Measurements from ENCODE around the gene WNK2.

WNK2 gene

GRCh38 chr9:93301291-93301811 lies 117.4 kb downstream of the WNK2 start:
- Histone ChIP-seq H3K9ac (ENCODE audit: low read depth in 1 of 2, low read length in 2 of 2) (no peak overlapping the region), H3K27ac (ENCODE audit: low read depth, low read length) (no peak overlapping the region), H3K9me3 (ENCODE audit: control insufficient read depth in 1 of 2, low read length in 2 of 2) (no peaks in the 10 kb centered on the region), H3K36me3 (ENCODE audit: control insufficient read depth in 1 of 2, insufficient read depth in 2 of 2, low read length in 2 of 2) (peaks cover 2 to 4% of the 10 kb centered on the region in 2 donors), H3K4me1 (ENCODE audit: control insufficient read depth in 1 of 2, insufficient read depth in 2 of 2, low read length in 2 of 2) (peaks cover 45 to 49% of the 10 kb centered on the region in 2 donors), H3K4me3 (ENCODE audit: low read depth in 1 of 2, low read length in 2 of 2) (no peak overlapping the region), H3K27me3 (ENCODE audit: control insufficient read depth in 1 of 2, insufficient read depth in 2 of 2, low read length in 2 of 2) (no peaks in the 10 kb centered on the region)

DNA sequence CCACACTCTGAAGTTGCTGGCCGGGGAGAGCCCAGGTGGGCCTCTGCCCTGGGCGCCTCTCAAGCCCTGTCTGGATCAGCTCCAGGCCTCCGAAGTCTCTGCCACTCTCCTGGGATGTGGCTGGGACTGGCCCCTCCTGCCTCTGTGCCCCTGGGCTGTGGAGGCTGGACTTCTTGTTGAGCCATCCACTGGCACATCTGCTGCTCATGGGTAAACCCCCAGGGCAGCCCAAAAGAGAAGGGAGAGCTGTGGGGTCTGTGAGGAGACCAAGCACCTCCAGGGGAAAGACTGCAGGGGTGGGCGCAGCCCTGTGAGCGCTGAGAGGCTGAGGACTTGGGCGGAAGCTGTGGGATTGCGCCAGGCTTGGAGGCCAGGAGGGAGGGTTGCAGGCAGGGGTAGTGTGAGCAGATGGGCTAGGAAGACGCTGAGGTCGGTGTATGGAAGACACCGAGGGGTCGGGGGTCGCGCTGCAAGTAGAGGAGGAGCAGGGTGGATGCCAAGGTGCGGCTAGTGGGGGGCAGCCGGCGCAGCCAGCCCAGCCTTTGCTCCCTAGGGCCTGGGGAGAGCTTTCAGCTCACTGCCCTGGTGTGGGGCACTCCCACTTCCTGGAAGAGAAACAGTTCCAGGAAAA lies 118.1 kb downstream of the WNK2 start:
- Histone ChIP-seq H3K27ac (ENCODE audit: low read depth, low read length) (no peak overlapping the region), H3K27me3 (ENCODE audit: control insufficient read depth in 1 of 2, insufficient read depth in 2 of 2, low read length in 2 of 2) (no peaks in the 10 kb centered on the region), H3K4me3 (ENCODE audit: low read depth in 1 of 2, low read length in 2 of 2) (no peak overlapping the region), H3K9me3 (ENCODE audit: control insufficient read depth in 1 of 2, low read length in 2 of 2) (no peaks in the 10 kb centered on the region), H3K9ac (ENCODE audit: low read depth in 1 of 2, low read length in 2 of 2) (no peak overlapping the region), H3K36me3 (ENCODE audit: control insufficient read depth in 1 of 2, insufficient read depth in 2 of 2, low read length in 2 of 2) (peaks cover 2 to 4% of the 10 kb centered on the region in 2 donors), H3K4me1 (ENCODE audit: control insufficient read depth in 1 of 2, insufficient read depth in 2 of 2, low read length in 2 of 2) (peaks cover 45 to 49% of the 10 kb centered on the region in 2 donors)

DNA sequence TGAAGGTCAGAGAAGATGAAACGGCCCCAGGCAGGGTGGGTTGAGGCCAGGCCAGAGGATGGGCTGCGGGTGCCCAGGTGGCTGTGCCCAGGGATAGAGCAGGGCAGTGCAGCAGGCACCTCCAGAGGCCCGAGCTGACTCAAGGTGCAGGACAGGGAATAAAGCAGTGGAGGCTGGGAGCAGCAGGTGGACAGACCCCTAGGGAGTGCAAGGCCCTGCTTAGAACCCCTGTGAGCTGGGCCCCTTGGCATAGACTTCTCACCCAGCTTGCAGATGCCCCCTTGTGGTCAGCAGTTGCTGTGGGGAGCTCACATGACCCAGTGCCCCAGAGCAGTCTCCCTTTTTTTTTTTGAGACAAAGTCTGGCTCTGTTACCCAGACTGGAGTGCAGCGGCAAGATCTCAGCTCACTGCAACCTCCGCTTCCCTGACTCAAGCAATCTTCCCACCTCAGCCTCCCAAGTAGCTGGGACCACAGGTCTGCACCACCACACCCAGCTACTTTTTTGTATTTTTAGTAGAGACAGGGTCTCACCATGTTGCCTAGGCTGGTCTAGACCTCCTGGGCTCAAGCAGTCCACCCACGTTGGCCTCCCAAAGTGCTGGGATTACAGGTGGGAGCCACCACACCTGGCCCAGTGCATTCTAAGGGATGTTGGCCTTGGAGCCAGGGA lies 118.8 kb downstream of the WNK2 start:
- Histone ChIP-seq H3K9ac (ENCODE audit: low read depth in 1 of 2, low read length in 2 of 2) (no peak overlapping the region), H3K27ac (ENCODE audit: low read depth, low read length) (no peak overlapping the region), H3K4me1 (ENCODE audit: control insufficient read depth in 1 of 2, insufficient read depth in 2 of 2, low read length in 2 of 2) (peaks cover 45% of the 10 kb centered on the region in 2 donors), H3K36me3 (ENCODE audit: control insufficient read depth in 1 of 2, insufficient read depth in 2 of 2, low read length in 2 of 2) (peaks cover 4 to 7% of the 10 kb centered on the region in 2 donors), H3K4me3 (ENCODE audit: low read depth in 1 of 2, low read length in 2 of 2) (no peak overlapping the region), H3K27me3 (ENCODE audit: control insufficient read depth in 1 of 2, insufficient read depth in 2 of 2, low read length in 2 of 2) (no peaks in the 10 kb centered on the region), H3K9me3 (ENCODE audit: control insufficient read depth in 1 of 2, low read length in 2 of 2) (no peaks in the 10 kb centered on the region)

GRCh38 chr9:93303258-93303771 lies 119.4 kb downstream of the WNK2 start:
- Histone ChIP-seq H3K9me3 (ENCODE audit: control insufficient read depth in 1 of 2, low read length in 2 of 2) (no peaks in the 10 kb centered on the region), H3K27ac (ENCODE audit: low read depth, low read length) (no peak overlapping the region), H3K4me1 (ENCODE audit: control insufficient read depth in 1 of 2, insufficient read depth in 2 of 2, low read length in 2 of 2) (peaks cover 39% of the 10 kb centered on the region in 2 donors), H3K4me3 (ENCODE audit: low read depth in 1 of 2, low read length in 2 of 2) (no peak overlapping the region), H3K36me3 (ENCODE audit: control insufficient read depth in 1 of 2, insufficient read depth in 2 of 2, low read length in 2 of 2) (peaks cover 7% of the 10 kb centered on the region in 2 donors), H3K9ac (ENCODE audit: low read depth in 1 of 2, low read length in 2 of 2) (no peak overlapping the region), H3K27me3 (ENCODE audit: control insufficient read depth in 1 of 2, insufficient read depth in 2 of 2, low read length in 2 of 2) (no peaks in the 10 kb centered on the region)

DNA sequence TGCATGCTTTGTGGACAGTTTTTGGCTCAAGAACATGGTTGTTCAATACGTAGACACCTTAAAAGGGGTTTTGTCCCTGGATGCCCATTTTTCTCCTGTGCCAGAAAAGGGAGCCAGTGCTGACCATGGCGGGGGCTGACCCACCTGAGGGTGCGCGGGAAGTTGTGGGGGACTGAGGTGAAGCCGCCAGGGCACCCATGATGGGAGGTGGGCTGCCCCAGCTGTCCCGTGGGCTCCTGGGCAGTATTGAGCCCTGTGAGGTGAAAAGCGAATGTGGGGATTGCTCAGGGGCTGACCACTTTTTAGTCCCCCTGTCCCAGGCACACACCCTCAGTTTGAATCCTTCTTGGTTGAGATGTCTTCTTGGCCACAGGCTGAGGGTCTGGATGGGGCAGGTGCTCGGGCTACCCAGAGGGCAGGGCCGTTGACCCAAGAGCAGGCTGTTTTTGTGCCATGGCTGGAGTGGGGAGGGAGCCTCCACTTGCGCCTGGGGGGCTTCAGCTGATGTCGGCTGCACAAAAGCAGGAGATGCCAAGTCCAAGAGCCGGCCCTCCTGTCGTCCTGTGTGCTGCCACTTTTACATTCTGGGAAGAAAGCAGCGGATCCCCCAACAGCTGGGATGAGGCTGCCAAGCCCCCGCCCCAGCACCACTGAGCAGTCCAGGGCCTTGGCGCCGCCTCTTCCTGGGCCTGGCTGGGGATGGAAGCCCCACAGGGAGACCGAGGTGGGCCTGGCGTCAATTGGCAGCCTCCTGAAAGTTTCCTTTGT lies 120.1 kb downstream of the WNK2 start:
- Histone ChIP-seq H3K4me3 (ENCODE audit: low read depth in 1 of 2, low read length in 2 of 2) (no peak overlapping the region), H3K9ac (ENCODE audit: low read depth in 1 of 2, low read length in 2 of 2) (no peak overlapping the region), H3K27me3 (ENCODE audit: control insufficient read depth in 1 of 2, insufficient read depth in 2 of 2, low read length in 2 of 2) (no peaks in the 10 kb centered on the region), H3K9me3 (ENCODE audit: control insufficient read depth in 1 of 2, low read length in 2 of 2) (no peaks in the 10 kb centered on the region), H3K27ac (ENCODE audit: low read depth, low read length) (no peak overlapping the region), H3K36me3 (ENCODE audit: control insufficient read depth in 1 of 2, insufficient read depth in 2 of 2, low read length in 2 of 2) (peaks cover 7 to 11% of the 10 kb centered on the region in 2 donors), H3K4me1 (ENCODE audit: control insufficient read depth in 1 of 2, insufficient read depth in 2 of 2, low read length in 2 of 2) (peaks cover 32 to 33% of the 10 kb centered on the region in 2 donors)

GRCh38 chr9:93304574-93305496 lies 120.9 kb downstream of the WNK2 start:
- Histone ChIP-seq H3K9me3 (ENCODE audit: control insufficient read depth in 1 of 2, low read length in 2 of 2) (no peaks in the 10 kb centered on the region), H3K4me1 (ENCODE audit: control insufficient read depth in 1 of 2, insufficient read depth in 2 of 2, low read length in 2 of 2) (peaks cover 26% of the 10 kb centered on the region in 2 donors), H3K36me3 (ENCODE audit: control insufficient read depth in 1 of 2, insufficient read depth in 2 of 2, low read length in 2 of 2) (peaks cover 7 to 12% of the 10 kb centered on the region in 2 donors), H3K4me3 (ENCODE audit: low read depth in 1 of 2, low read length in 2 of 2) (no peak overlapping the region), H3K27me3 (ENCODE audit: control insufficient read depth in 1 of 2, insufficient read depth in 2 of 2, low read length in 2 of 2) (no peaks in the 10 kb centered on the region), H3K27ac (ENCODE audit: low read depth, low read length) (no peak overlapping the region), H3K9ac (ENCODE audit: low read depth in 1 of 2, low read length in 2 of 2) (no peak overlapping the region)

DNA sequence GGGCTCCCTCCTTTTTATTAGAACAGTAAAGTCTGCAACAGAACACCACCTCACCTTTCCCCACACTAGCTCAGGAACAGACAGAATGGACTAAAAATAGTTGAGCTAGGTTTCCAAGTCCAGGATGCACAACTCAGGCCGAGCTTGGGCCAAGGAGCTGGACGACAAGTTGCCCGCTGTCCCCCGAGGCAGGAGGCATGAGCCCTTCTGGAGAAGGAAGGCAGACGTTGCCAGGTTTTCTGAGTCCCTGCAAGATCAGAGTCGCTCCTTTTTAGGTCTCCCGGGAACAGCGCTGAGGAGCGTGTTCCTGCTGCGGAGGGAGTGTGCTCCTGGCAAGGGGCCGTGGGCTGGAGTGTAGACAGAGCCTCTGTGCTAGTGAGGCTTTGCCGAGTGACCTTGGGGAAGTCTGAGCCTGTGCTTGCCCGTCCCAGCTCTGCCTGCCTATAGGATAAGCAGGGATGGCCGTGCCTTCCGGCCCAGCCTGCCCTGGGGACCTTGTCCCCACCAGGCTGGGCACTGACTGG lies 121.6 kb downstream of the WNK2 start:
- H3K9me3 ChIP-seq (ENCODE audit: control insufficient read depth in 1 of 2, low read length in 2 of 2), result no peaks in the 10 kb centered on the region
- H3K27me3 ChIP-seq (ENCODE audit: control insufficient read depth in 1 of 2, insufficient read depth in 2 of 2, low read length in 2 of 2), result no peaks in the 10 kb centered on the region
- no peak overlapping the region for H3K9ac ChIP-seq (ENCODE audit: low read depth in 1 of 2, low read length in 2 of 2)
- peaks cover 7 to 12% of the 10 kb centered on the region in 2 donors for H3K36me3 ChIP-seq (ENCODE audit: control insufficient read depth in 1 of 2, insufficient read depth in 2 of 2, low read length in 2 of 2)
- no peak overlapping the region for H3K27ac ChIP-seq (ENCODE audit: low read depth, low read length)
- H3K4me3 ChIP-seq (ENCODE audit: low read depth in 1 of 2, low read length in 2 of 2), result no peak overlapping the region
- H3K4me1 ChIP-seq (ENCODE audit: control insufficient read depth in 1 of 2, insufficient read depth in 2 of 2, low read length in 2 of 2), result peaks cover 19% of the 10 kb centered on the region in 2 donors

- H3K27me3 ChIP-seq (ENCODE audit: control insufficient read depth in 1 of 2, insufficient read depth in 2 of 2, low read length in 2 of 2), result no peaks in the 10 kb centered on the region
- H3K27ac ChIP-seq (ENCODE audit: low read depth, low read length), result no peak overlapping the region
- H3K9ac ChIP-seq (ENCODE audit: low read depth in 1 of 2, low read length in 2 of 2), result no peak overlapping the region
- H3K36me3 ChIP-seq (ENCODE audit: control insufficient read depth in 1 of 2, insufficient read depth in 2 of 2, low read length in 2 of 2), result peaks cover 7 to 12% of the 10 kb centered on the region in 2 donors
- no peak overlapping the region for H3K4me3 ChIP-seq (ENCODE audit: low read depth in 1 of 2, low read length in 2 of 2)
- peaks cover 14 to 15% of the 10 kb centered on the region in 2 donors for H3K4me1 ChIP-seq (ENCODE audit: control insufficient read depth in 1 of 2, insufficient read depth in 2 of 2, low read length in 2 of 2)
- no peaks in the 10 kb centered on the region for H3K9me3 ChIP-seq (ENCODE audit: control insufficient read depth in 1 of 2, low read length in 2 of 2)
These were observed 122.1 kb downstream of the WNK2 start for GRCh38 chr9:93306081-93306480.

DNA sequence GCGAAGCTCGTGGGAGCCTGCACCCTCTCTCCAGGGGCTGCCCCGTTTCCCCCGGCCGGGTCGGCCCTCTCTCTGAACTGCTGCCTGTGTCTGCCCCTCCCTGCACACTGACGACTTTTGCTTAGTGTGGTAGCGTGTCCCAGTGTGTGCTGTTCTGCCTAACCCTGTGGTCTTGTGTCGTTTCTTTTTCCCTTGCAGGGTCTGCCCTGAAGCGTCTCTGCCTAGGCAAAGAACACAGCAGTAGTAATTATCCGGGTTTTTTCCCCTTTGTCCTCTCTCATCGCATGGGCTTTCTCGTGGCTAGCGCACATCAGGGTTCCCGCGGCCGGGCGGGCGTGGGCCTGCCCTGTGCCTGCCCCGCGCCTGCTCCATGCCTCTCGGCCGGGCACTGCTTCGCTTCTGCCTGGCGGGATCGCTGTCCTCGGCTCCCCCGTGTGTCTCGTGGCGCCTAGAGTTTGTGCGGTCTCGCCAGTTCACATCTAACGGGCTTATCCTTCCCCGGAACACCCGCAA lies 122.7 kb downstream of the WNK2 start:
- H3K4me3 ChIP-seq (ENCODE audit: low read depth in 1 of 2, low read length in 2 of 2), result no peak overlapping the region
- peaks cover 7 to 12% of the 10 kb centered on the region in 2 donors for H3K36me3 ChIP-seq (ENCODE audit: control insufficient read depth in 1 of 2, insufficient read depth in 2 of 2, low read length in 2 of 2)
- no peak overlapping the region for H3K9ac ChIP-seq (ENCODE audit: low read depth in 1 of 2, low read length in 2 of 2)
- no peak overlapping the region for H3K27ac ChIP-seq (ENCODE audit: low read depth, low read length)
- H3K4me1 ChIP-seq (ENCODE audit: control insufficient read depth in 1 of 2, insufficient read depth in 2 of 2, low read length in 2 of 2), result peaks cover 9% of the 10 kb centered on the region in 2 donors
- H3K9me3 ChIP-seq (ENCODE audit: control insufficient read depth in 1 of 2, low read length in 2 of 2), result no peaks in the 10 kb centered on the region
- no peaks in the 10 kb centered on the region for H3K27me3 ChIP-seq (ENCODE audit: control insufficient read depth in 1 of 2, insufficient read depth in 2 of 2, low read length in 2 of 2)
